Stromal cell of bone marrow (primary cell): ENCODE measurements around the gene ST3GAL3.

Experiments
- DNase-seq: peaks from one replicate; pipeline ENCODE4 v3.0.0-alpha.2; 2012; ENCODE audit warnings: low read depth

The ST3GAL3 gene

DNA sequence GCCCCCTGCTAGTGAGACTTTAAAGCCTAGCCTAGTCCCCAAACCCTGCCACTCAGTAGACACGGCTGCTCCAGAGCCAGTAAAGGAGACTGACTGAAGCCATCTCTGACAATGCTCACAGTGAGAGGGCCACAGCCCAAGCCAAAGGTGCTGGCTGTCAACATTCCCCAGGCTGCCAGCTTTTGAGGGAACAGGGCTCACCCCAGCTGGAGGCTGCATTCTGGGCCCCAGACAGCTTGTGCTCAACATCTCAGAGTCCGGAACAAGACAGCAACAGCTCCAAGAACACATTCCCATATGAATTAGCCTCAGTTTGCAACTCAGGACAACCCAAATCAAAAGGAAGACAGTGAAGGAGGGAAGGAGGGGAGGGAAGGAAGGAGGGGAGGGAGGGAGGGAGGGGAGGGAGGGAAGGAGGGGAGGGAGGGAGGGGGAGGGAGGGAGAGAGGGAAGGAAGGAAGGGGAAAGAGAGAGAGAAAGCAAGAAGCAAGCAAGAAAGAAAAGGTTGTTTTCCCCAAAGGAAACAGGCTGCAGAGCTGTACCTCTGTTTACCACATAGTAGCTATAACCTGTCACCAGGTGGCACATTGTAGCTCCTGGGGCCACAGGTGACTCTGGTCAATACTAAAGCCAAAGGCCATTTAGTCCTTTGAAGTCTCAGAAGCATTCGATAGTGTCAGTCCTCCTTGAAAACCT lies 231.7 kb downstream of the ST3GAL3 start:
- no peak for DNase-seq

DNA sequence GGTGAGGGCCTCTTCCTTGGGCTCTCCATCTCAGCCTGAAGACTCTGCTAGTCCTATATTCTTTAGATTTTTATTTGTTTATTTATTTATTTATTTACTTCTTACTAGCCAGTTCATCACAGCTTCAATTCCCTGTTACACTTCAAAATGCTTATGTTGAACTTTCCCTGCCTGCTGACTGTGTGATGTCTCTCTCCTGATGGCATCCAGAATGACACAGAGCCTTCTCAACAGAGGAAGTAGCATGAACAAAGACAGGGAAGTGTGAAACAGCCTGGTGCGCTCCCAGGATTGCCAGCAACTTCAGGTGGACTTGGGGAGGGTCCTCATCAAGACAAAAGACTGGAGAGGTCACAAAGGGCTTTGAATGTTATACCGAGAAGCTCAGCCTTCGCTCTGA lies 235.1 kb downstream of the ST3GAL3 start:
- no peak for DNase-seq

DNA sequence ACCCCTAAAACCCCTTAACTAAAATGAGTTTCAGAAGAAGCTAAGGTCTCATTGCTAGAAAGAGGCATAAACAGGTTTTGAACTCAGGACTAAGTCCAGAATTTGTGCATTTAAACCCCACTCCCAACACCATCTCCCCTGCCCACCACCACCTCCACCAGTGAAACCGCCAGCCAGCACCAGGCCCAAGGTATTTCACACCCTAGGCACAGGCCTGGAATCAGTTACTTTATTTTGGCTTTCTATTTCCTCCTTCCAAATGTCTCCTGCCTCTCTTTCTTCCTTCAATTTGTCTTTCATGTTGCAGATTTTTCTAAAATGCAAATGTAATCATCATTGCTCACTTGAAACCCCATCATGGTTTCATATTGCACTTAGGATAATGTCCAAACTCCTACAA lies 237.5 kb downstream of the ST3GAL3 start:
- no peak for DNase-seq

DNA sequence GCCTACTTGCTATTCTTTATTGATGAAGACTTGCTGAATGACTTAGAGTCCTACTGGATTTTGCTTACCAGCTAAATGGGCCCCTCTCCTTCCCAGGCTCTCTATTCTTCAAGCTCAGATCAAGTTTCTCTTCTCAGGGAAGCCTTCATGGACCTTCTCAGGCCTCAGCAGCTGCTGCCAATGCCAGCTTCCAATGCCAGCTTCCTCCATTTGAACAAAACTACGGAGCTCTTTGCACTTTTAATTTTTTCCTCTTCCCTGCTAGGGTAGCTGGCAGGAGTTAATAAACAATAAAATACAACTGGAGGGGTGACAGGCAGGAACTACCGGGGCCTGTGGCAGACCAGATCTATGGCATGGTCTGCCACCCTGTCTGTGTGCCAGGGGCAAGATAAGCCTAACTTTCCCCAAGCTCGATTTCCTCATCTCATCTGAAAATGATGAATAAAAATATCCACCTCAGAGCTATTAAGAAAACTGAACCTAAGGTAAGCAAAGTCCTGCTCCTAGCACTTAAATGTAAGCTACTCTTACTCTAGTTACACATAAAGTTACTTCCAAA lies 238.4 kb downstream of the ST3GAL3 start:
- DNase-seq, result no peak

DNA sequence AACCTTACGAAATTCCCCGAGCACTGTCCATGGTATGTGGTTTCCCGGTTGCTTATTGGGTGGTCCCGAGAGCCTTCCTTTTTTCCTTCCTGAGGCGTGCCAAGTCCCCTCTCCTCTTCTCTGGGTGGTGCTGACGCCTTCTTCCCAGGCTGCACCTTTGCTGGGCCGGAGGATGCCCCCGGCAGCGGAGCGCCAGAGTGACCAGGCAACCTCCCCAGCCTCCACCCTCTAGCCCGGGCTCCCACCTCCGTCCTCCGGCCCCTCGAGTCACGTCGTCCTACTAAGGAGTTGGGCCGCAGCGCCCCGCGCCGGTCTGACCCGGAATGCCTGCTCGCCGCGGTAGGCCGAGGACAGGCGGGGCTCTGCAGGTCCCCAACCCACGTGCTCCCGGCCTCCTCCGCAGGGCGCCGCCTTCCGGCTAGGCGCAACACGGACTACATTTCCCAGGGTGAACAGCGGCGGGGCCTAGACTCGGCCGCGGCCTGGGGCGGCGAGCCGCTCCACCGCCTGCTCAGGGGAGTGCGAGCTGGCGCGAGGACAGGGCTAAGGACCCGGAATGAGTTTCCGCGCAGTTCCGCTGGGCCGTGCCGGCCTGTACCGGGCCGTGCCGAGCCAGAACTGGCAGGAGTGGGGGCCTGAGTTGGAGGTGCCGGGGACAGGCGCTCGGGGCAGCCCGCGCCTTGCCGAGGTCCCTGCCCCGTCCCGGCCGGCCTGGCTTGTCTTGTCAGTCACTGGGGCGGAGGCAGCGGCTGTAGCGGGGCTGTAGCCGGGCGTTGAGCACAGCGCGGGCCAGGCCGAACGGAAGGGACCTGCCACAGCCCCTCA lies 239.1 kb downstream of the ST3GAL3 start, which contains the start of gene IPO13:
Gene IPO13, plus strand, starts transcription at position 715 of the 825 bp plus-strand sequence. CDS start 651 bp downstream, outside the sequence.
- peak; percentile 88 for DNase-seq

DNA sequence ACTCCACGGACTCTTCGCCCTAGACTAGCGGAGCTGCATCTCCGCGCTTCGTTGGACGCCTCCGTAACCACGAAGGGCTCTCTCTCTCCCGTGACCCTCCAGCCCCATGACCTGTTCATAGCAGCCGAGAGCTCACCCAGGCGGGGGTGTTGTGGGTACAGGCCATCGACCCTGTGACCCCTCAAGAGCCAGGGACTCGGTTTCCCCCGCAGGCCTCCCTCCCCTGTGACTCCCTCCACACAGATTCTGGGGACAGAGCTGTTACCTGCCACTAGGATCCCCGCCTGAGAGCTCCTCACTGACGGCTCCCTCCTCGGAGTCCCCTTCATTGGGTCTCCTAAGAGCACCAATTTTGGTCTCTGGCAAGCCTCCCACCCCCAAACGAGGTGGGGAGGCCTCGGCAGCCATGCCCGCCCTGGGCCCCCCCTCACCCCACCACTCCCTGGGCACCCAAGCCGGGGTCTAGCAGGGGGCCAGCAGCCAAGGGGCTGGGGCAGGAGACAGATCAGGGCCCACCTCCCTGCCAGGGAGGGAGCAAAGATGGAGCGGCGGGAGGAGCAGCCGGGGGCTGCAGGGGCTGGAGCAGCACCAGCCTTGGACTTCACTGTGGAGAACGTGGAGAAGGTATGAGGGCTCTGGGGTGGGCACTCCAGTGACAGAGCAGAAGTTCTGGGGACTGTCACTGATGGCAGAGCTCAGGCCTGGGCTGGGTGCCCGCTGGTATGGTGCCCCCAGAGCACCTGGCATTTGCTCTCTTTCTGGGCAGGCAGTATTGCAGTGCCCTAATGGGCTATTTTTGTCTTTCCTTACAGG lies 239.9 kb downstream of the ST3GAL3 start:
- DNase-seq, result no peak

DNA sequence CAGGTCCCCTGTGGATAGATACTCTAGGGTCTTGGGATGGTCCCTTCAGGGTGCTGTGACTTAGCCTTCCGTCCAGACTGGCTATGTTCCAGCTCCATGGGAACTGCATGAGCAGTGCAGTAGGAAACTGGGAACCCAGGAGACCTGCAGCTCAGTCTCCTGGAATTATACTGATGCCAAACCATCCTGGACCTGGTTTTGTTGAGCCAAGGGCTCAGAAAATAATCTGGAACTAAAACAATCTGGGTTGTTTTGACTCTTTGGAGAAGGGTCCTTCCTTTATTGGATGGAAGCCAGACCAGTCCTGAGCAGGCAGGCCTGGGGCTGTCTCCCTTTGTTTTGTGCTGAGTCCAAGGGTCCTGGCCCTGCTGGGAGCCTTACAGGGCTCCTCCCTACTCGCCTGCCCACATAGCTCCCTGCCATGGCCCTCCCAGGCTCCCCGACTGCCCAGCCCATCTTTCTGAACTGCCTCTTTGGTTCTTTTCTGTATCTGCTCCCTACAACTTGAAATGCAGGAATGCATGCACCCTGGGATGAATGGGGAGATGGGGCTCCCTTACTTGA lies 240.6 kb downstream of the ST3GAL3 start:
- DNase-seq, result no peak

DNA sequence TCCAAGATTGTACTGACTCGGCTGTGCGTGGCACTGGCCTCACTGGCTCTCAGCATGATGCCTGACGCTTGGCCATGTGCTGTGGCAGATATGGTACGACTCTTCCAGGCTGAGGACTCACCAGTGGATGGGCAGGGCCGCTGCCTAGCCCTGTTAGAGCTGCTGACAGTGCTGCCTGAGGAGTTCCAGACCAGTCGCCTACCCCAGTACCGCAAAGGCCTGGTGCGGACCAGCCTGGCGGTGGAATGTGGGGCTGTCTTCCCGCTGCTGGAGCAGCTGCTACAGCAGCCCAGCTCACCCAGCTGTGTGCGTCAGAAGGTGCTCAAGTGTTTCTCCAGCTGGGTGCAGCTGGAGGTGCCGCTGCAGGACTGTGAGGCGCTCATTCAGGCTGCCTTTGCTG lies 242.3 kb downstream of the ST3GAL3 start:
- DNase-seq, result no peak

DNA sequence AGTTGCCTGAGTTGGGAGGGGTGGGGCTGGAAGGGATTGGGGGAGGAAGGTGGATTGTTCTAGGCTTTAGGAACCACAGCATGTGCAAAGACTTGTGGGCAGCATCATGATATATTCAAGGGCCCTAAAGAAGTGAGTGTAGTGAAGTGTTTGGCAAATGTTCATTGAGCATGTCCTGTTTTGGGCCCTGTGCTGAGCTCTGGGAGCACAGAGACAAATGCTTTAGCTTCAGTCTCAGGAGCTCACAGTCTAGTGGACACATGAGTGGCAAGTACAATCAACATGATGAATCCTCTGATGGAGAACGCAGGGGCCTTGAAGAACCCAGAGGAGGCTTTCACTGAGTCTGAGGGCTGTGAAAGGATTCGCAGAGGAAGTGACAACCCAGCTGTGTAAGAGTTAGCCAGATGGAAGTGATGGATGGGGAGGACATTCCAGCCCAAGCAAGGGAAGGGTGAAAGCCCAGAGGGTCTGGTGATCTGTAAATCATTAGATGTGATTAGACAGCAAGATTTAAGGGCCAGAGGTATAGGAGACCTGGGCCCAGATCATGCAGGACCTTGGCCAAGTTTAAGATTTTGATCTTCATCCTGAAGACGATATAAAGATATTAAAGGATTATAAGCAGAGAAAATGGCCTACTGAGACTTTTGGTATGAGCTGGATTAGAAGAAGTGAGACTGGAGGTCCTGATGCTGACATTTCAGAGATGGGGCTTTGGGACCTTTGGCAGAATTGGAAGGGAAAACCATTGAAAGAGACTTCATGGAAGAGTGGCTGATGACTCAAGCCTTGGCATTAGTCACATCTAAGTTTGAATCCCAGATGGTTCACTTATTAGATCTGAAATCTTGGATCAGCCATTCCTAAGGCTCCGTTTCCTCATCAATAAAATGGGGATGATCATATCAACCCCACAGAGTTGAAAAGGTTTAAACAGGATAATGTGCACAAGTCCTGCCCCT lies 244.0 kb downstream of the ST3GAL3 start:
- no peak for DNase-seq

DNA sequence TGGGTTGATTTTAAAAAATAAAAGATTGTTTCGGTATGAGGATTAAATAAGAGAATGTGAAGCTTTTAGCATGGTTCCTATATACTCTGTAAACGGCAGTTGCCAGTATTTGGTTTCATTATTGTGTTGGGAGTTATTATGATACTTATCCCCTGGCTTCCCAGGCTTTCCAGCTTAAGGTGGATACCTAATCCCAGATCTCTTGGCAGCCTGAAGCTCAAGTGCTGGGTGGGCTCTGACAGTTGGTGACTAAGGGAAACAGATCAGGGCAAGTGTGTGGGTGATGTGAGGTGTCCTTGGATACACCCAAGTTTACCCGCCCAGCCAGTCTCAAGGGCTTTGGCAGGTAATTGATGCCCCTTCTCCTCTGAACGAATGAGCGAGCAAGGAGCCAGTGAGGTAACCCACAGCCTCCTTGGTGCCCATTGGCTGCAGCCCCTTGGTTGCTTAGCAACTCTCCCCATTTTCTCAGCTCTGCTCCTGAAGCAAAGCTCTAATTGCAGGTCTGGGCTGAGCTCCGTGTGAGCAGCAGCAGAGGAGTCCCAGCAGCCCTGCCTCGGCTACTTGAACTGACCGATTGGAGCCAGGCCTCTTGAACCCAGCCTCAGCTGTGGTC lies 245.5 kb downstream of the ST3GAL3 start:
- DNase-seq, result no peak

DNA sequence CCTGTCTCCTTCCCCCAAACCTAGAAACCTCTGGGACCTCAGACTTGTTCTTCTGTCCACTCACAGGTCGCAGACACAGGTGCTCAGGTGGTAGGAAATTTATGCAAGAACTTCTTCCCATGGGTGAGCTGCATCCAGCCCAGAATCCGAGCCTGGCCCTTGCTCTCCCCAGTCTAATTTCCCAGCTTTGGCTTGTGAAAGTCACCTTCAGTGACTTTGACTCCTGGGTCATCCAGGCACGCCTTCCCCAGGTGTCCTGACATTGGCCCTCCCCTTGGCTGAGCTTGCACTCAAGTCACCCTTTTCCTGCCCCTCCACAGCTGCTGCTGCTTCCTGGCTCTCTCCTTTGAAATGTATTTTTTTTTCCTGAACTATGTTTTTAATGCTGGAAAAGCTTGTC lies 246.0 kb downstream of the ST3GAL3 start:
- no peak for DNase-seq

DNA sequence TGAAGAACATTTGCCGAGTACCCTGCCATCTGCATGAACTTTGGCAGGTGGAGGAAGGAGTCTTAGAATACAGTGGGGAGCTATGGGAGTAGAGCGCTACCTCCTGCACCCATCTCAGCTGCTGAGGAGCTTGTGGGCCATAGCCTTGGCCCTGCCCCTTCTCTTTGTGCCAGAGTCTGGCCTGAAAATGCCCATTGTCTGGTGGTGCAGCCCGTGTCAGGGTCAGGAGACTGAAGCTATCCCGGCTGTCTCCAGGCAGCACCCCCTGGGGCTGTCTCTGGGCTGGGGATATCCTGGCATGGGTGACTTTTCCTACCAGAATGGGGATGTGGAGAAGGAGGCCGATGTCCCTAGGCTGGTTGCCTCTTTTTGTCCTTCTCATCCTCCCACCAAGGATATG lies 246.7 kb downstream of the ST3GAL3 start:
- DNase-seq, result no peak

DNA sequence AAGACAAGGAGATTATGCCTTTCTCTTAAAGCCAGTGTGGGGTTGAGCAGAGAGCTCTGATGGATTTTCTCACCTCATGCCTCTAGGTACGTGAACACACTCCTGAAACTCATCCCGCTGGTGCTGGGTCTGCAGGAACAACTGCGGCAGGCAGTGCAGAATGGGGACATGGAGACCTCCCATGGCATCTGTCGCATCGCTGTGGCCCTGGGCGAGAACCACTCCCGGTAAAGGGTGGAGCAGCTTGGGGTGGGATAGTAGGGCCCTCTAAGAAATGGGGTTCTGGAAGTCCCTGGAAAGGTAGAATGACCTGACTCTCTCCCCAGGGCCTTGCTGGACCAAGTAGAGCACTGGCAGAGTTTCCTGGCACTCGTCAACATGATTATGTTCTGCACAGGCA lies 248.9 kb downstream of the ST3GAL3 start:
- DNase-seq, result no peak

DNA sequence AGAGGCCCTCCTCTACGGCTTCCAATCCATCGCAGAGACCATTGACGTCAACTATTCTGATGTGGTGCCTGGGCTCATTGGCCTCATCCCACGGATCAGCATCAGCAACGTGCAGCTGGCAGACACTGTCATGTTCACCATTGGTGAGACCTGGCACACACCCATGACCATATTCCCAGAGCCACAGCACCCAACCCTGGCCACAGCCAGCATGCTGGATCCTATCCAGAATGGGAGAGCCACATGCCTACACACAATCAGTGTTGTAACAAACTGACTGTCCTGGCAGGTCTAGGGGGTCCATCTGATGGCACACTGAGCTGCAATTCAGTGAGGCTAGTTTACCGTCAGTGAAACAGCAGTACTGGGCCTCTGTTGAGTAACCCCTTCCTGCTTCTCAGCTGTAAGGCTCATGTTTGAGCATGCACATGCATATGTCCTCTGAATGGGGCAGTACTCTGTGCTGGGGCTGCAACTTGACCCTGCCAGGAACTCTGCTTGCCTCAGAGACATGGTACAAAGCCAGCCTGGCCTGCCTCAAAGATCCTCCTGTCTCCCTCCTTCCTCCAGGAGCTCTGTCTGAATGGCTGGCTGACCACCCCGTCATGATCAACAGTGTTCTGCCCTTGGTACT lies 250.2 kb downstream of the ST3GAL3 start:
- DNase-seq, result no peak

DNA sequence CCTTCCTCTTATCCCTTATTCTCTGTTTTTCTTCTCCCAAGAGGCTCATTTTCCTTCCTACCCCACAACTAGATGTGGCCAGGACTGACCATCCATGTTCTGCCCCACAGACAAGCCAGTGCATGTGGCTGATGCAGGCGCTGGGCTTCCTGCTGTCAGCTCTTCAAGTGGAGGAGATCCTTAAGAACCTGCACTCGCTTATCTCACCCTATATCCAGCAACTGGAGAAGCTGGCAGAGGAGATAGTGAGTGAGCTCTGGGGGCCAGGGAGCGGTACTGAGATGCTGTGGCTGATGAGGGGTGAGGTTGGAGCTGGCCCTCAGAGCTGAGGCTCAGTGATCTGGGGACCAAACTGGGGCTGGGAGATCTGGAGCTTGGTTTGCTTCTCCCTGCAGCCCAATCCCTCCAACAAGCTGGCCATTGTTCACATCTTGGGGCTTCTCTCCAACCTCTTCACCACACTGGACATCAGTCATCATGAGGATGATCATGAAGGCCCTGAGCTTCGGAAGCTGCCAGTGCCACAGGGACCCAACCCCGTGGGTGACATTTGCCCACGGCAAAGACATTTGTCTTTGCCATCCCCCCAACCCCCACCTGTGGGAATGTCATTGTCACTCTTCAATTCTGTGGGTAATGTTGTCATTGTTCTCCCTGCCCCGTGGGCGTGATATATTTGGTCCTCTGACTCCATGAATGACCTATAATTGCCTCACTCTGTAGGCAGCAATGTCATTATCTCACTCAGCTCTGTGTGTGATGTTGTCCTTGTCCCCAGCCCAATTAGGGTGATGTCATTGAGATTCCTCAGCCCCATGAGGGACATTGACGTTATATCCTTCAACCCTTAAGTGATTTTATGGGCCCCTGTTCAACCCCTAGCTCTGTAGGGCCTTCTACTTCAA lies 251.3 kb downstream of the ST3GAL3 start:
- DNase-seq, result no peak

DNA sequence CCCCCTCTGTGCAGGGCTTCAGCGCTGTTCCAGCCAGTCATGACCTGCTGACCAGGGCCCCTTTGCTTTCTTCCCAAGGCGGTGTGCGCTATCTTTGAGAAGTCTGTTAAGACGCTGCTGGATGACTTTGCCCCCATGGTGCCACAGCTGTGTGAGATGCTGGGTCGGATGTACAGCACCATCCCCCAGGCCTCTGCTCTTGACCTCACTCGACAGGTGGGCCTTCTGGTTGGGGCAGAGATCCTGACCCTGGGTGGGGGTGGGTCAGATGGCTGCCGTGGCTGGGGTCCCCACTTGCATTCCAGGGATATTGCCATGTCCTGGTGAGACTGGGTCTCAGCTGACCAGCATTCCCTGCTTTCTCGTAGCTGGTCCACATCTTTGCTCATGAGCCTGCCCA lies 253.5 kb downstream of the ST3GAL3 start:
- DNase-seq, result no peak

DNA sequence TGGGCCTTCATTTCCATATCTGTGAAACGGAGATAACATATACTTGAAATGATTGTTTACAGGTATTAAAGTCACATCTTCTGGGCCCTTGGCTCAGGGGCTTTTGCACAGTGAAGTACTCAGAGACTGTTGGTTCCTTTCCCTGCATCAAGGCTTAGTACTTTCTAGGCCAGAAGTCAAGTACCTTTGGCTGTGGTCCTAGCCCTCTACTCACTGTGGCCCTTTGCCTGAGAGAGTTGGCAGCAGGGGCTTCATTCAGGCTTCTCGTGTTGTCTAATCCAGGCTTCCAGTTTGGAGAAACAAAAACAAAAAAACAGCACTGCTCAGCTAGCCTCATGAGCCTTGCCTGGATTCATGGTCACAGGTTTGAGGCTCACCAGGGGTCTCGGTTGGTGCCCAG lies 254.4 kb downstream of the ST3GAL3 start:
- no peak for DNase-seq

DNA sequence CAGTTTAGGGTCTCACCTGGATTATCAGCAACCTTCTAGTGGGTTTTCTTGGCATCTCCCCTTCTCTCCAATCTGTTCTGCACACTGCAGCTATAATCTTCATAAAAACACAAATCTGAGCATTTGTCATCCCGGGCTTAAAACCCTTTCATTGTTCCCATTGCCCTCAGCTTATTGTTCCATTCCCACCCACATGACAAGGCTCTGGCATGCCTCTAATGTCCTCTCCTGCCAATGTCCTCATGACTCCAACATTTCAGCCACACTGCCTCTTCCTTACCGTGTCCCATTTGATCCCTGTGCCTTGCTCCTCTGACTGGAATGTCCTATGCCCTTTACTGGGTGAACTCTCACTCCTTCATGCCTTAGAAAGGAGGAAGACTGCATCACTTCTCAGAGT lies 255.0 kb downstream of the ST3GAL3 start:
- DNase-seq, result no peak

DNA sequence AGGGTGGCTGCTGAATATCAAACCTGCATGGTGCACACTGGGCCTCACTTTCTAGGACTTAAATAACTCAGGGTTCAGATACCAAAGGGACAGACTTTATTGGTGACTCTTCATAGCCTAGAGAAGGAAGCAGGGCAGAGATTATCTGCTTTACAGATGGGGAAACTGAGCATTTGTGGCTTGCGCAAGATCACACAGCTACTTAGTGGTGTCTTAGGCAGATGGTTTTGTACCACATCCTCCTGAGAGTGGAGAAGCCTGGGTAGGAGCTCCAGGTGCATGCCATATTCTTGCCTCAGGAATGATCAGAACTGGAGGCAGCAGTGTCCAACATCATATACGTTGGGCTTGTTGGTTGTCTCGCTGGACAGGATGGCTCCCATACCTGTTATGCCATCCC lies 255.7 kb downstream of the ST3GAL3 start:
- no peak for DNase-seq
